Panc1 (cell line): ENCODE results near the gene ACD.

Experiments
- POLR2AphosphoS5 ChIP-seq: IDR thresholded peaks from 2 replicates; pipeline ENCODE4 v1.6.1; 2012; ENCODE audit warnings: mild to moderate bottlenecking, low read depth, low read length, moderate library complexity
- TF ChIP-seq, protein P1 (sequence below): fragments of 450-650 bp; IDR thresholded peaks from 2 replicates; pipeline ENCODE4 v1.5.1; 2017; ENCODE audit warnings: mild to moderate bottlenecking

- TF ChIP-seq, protein P1, sequence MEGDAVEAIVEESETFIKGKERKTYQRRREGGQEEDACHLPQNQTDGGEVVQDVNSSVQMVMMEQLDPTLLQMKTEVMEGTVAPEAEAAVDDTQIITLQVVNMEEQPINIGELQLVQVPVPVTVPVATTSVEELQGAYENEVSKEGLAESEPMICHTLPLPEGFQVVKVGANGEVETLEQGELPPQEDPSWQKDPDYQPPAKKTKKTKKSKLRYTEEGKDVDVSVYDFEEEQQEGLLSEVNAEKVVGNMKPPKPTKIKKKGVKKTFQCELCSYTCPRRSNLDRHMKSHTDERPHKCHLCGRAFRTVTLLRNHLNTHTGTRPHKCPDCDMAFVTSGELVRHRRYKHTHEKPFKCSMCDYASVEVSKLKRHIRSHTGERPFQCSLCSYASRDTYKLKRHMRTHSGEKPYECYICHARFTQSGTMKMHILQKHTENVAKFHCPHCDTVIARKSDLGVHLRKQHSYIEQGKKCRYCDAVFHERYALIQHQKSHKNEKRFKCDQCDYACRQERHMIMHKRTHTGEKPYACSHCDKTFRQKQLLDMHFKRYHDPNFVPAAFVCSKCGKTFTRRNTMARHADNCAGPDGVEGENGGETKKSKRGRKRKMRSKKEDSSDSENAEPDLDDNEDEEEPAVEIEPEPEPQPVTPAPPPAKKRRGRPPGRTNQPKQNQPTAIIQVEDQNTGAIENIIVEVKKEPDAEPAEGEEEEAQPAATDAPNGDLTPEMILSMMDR = no peak
- no peak for TF ChIP-seq POLR2AphosphoS5
Measured at GRCh38 chr16:67701420-67701819, 41.4 kb upstream of the ACD start.
